Measurements from ENCODE around the gene DNASE1L2.
A peak's percentile ranks its signal among the peaks of the same experiment; 100 is the strongest.
"Not testable (repeated sequence)": the region's sequence is repeated elsewhere in the genome, so short reads cannot be mapped to it uniquely, and the experiment has no call there.

DNASE1L2 gene

DNA sequence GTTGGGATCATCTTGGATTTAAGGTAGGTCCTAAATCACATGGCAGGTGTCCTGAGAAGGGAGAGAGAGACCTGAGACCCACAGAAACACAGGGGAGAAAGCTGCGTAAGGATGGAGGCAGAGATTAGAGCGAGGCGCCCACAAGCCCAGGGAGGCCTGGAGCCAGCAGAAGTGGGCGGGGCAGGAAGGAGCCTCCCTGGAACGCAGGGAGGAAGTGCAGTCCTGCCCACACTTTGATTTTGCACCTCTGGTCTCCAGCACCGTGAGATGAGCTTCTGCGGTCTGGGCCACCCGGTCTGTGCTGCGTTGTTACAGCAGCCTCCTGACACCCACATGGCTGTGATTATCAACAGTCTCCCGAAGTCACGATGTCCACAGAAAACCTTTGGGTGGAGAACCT lies 6.4 kb downstream of the DNASE1L2 start:
- no peak for DNase-seq

DNA sequence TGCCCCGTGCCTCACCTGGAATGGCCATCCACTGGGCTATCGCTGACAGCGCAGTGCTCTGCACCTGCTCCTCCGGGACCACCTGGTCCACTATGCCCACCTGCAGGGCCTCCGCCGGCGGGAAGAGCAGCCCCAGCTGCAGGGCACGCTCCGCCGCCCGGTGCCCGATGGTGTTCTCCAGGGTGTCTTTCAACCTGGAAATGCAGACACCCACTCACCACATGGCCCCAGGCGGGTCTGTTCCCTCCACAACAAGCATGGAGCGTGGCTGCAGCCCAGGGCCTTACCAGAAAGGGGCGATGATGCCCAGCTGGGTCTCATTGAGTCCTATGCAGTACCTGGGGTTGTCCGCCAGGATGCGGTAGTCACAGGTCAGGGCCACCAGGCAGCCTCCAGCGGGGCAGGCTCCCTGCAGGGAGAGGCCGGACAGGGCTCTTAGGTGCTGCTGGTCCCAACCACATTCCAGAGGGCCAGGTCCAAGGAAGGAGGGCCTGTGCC lies 6.8 kb downstream of the DNASE1L2 start:
- DNase-seq: no peak

DNA sequence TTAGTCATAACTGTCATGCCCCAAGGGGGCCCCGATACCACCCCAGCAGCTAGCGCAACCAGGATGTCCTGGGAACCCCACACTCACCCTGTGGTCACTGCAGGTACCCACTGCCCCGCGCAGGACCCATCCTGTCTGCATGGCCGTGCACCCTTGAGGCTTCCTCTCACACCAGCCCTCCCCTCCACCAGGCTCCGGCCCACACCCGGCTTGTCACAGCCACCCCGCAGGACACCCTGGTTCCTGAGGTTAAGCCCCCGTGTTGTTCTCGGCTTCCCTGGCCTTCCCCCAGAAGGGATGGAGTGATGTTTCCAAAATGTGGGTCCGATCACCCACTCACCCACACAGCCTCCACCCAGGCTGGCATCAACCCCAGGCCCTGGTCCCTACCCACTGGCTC lies 7.5 kb downstream of the DNASE1L2 start:
- no peak for DNase-seq

- DNase-seq: no peak
These were observed 8.1 kb downstream of the DNASE1L2 start for GRCh38 chr16:2244301-2244700.

DNA sequence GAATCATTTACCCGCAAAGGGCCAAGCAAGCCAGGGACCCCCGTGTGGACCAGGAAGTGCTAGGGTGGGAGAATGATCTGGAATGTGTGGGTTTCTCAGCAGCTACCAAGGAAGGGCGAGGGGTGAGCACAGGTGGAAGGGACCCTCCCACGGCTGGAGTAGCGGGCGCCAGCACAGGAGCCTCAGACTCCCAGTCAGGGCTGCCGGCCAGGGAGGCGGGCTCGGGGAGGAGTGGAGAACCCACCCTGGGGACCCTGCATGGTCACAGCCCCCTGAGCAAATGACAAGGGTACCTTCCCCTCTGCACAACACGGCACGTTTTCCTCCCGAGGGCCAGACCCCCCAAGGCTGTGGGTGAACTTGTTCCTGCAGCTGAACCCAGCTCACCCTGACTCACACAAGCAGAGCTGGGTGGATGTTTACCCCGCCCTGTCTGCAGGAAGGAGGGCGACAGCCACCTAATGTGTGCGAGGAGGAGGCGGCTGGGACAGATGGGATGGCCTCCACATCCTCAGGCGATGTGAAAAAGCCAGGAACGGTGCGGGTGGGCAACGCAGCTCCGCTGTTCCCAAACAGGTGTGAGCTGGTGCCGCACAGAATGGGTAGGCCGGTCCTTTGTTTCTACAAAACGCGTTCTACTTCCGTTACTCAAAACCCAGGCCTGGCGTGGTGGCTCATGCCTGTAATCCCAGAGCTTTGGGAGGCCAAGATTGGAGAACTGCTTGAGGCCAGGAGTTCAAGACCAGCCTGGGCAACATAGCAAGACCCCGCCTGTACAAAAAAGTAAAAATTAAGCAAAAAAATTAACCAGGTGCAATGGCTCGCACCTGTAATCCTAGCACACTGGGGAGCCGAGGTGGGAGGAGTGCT lies 8.9 kb downstream of the DNASE1L2 start:
- no peak for DNase-seq

- no peak for DNase-seq
These were observed 10.1 kb downstream of the DNASE1L2 start for GRCh38 chr16:2246301-2246885.

DNA sequence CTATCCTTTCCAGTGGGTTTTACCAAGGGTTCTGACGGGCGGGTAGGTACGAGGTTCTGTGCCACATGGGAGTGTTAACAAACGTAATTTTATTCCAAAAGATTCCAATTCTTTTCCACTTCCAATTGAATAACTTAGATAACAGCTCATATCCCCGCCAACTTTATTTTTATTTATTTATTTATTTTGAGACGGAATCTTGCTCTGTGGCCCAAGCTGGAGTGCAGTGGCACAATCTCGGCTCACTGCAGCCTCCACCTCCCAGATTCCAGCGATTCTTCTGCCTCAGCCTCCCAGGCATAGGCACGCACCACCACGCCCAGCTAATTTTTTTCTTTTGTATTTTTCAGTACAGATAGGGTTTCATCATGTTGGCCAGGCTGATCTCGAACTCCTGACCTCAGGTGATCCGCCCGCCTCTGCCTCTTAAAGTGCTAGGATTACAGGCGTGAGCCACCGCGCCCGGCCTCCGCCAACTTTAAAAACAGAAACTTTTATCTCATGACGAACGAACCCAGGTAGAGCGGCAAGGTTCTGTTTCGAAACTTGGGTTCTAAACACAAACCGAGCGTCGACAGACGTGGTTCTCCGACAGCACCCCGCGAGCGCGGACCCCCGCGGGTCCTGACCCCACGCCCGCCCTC lies 14.5 kb downstream of the DNASE1L2 start:
- no peak for DNase-seq

DNA sequence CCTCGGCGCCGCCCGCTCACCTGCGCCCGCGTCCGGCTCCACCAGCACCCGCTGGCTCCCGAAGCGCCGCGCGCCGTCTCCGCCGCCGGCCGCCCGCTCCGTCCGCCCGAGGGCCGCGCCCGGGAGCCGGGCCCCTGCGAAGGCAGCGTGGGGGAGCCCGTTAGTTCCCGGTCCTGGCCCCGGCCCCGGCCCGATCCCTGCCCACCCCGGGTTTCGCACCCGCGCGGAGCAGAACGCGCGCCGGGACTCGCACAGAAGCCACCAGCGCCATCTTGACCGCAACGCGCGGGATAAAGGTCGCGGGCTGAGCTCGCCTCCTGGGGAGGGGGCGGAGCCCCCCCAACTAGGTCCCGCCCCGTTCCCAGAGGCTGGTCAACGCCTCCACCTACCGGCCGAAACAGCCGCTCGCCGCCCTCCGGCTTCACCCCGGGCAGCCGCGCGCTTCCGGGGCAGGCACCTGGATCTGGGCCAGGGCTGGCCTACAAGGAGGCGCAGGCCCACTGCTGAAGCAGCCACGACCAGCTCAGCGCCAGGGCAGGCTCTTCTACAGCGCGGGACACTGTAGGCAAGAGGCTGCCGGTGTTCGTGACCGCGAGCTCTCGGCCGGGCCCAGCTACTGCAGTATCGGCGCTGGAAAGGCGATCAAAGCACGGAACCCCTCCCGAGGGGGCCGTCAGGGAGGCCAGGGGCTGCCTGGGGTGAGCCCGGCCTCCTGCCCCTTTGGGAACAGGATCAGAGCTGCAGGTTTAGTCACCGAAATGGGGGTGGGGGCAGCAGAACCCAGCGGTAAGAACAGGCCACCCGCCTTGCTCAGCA lies 15.3 kb downstream of the DNASE1L2 start, which contains the start of gene ECI1:
ECI1 (minus strand) TSS at position 292 of the 816 bp plus-strand sequence; CDS start at position 271, 21 bp downstream.
- DNase-seq: peak; percentile 92

GRCh38 chr16:2252806-2253148 lies 16.5 kb downstream of the DNASE1L2 start:
- no peak for DNase-seq

DNA sequence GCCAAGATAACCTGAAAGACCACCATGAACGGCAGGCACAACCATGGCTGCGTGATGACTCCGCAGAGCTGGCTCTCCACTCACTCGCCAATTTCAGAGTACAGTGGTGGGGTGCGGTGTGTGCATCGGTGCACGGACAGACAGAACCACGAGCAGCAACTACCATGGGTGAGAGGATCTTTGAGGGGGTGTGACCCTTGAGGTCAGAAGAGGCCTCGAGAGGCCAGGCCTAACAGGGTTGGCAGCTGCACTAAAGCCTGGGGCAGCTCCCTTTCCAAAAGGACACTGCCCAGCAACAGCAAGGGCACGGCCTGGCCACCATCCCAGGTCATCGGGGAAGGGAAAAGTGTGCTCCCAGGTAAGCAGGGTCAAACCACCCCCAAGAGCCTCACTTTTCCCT lies 17.0 kb downstream of the DNASE1L2 start:
- DNase-seq: no peak

GRCh38 chr16:2256531-2257140 lies 20.4 kb downstream of the DNASE1L2 start:
- DNase-seq: no peak

DNA sequence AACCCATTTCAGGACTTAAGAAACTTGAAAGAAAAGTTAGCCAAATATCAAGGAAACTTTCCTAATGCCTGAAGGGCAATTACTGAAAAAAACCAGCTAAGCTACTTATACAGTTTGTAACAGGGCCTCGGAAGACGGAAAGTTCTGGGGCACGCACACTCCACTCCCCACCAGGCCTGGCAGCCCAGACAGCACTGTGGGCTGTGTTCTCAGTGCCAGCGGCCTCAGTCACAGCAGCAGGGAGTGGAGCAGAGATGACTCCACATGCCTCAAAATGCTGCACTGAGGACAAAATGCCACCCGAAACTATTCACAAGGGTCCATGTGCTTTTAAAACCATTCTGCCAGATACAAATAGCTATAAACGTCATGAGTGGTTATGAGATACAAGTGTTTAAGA lies 21.5 kb downstream of the DNASE1L2 start:
- no peak for DNase-seq

DNA sequence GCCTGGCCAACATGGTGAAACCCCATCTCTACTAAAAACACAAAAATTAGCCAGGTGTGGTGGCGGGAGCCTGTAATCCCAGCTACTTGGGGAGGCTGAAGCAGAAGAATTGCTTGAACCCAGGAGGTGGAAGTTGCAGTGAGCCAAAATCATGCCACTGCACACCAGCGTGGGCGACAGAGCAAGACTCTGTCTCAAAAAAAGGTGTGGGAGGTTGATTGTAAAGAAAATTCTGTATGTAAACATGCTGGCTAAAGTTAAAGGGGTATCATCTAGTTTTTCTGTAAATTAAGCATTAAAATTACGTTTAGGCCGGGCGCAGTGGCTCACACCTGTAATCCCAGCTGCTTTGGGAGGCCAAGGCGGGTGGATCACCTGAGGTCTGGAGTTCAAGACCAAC lies 22.3 kb downstream of the DNASE1L2 start:
- not testable (repeated sequence) for DNase-seq

- DNase-seq: no peak
These were observed 24.0 kb downstream of the DNASE1L2 start for GRCh38 chr16:2260250-2260649.

GRCh38 chr16:2263026-2263425 lies 26.8 kb downstream of the DNASE1L2 start:
- DNase-seq: not testable (repeated sequence)

DNA sequence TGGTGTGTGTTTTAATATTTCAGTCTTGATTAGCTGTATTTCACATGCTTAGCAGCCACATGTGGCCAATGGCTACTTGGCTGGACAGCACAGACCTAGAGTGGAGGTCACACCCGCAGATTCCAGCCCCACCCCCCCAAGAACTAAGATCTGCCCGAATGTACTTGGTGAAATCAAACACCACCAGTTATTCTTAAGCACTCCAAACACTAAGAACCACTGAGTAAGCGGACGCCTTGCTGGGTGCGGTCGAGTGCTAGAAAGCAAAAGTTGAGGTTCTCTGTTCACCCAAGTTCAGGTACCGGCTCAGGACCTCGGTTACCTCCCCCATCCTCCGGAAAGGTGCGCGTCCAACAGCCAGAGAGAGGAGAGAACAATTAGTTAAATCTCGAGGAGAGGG lies 30.6 kb downstream of the DNASE1L2 start:
- not testable (repeated sequence) for DNase-seq

GRCh38 chr16:2267505-2267912 lies 31.3 kb downstream of the DNASE1L2 start:
- DNase-seq: not testable (repeated sequence)

DNA sequence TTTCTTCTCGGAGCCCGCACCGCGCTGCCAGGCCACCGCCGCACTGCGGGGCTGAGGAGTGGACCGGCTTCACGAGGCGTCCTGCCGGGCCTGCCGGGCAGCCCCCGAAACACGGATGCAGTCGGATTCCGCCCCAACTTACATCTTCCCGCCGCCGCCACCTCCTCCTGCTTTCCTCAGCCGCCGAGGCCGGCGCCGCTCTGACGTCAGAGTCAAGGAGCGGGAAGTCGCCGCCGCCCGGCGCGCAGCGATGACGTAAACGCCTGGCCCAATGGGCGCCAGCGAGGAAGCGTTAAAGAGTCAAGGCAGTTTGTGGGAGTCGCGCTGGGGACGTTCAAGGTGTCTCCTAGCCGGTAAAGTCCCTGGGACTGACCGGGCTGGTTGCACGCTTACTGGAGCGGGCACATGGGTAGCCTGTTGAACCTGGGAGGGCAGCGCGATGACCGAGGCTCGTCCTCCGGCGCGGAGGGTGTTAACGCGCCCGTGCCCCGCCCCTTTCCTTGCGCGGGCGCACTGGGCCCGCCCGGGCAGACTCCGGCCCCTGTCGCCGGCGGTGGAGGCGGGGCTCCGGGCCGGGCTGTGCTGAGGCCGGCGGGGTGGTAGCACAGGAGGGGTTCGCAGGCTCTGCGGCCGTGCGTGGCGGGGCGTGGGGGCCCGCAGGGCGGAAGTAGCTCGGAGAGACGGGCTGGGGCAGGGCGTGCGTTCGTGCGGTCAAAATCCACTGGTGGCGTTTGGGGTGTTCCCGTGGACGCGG lies 31.8 kb downstream of the DNASE1L2 start, which contains the start of gene RNPS1:
RNPS1 (minus strand) TSS at position 214 of the 754 bp plus-strand sequence. CDS start 3,483 bp downstream, outside the sequence.
- DNase-seq: peak; percentile 95

- DNase-seq: no peak
These were observed 33.8 kb downstream of the DNASE1L2 start for GRCh38 chr16:2270070-2270462.

DNA sequence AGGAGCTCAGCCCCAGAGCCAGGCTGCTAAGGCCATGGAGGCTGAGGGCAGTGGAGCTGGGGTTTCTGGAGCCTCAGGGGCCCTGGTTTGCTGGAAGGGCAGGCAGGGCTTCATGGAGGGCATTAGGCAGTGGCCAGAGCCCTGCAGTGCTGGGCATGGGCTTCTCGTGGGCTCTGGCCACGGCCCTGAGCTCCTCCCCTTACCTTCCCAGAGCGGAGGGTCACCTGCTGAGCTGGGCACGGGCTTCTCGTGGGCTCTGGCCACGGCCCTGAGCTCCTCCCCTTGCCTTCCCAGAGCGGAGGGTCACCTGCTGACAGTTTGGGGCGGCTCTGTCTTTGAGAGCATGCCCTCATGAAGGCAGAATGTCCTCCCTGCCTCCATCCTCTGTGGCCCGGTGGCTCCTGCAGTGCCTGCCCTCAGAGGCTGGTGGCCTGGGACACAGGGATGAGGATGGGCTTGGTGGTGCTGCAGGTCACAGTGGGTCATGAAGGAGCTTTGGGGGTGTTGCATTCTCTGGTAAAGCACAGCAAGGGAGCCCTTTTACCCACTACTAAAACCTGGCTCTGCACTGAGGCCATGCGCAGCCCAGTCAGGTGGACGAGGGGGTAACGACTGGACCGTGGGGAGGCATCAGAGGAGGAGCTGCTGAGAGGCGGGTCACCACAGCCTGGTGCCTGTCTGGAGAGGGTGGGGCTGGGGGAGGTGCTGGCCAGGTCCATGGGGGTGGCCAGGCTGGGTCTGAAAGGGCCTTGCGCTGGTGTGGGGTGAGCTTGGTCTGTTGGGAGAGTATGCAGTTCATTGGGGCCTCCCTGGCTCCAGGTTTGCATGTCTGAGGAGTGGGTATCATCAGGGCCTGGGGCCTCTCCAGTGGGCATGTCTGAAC lies 34.6 kb downstream of the DNASE1L2 start:
- DNase-seq: no peak

All from COR-L47 (cell line).